Activated naive CD8-positive, alpha-beta T cell (primary cell): ENCODE results near the gene ZC3HAV1.

Experiments
- H3K27ac Mint-ChIP-seq: one replicate; pipeline ENCODE4 v1.8.0; 2021; ENCODE audit warnings: mixed read lengths
- H3K27me3 Mint-ChIP-seq: one replicate; pipeline ENCODE4 v1.8.0; 2021; ENCODE audit warnings: mixed read lengths
- H3K36me3 Mint-ChIP-seq: one replicate; pipeline ENCODE4 v1.8.0; 2021; ENCODE audit warnings: mixed read lengths
- H3K4me1 Mint-ChIP-seq: one replicate; pipeline ENCODE4 v1.8.0; 2021; ENCODE audit warnings: low read depth, mixed read lengths
- H3K4me3 Mint-ChIP-seq: one replicate; pipeline ENCODE4 v1.8.0; 2021; ENCODE audit warnings: mild to moderate bottlenecking, mixed read lengths
- H3K9me3 Mint-ChIP-seq: one replicate; pipeline ENCODE4 v1.8.0; 2021; ENCODE audit warnings: low read depth, mixed read lengths

Gene ZC3HAV1

DNA sequence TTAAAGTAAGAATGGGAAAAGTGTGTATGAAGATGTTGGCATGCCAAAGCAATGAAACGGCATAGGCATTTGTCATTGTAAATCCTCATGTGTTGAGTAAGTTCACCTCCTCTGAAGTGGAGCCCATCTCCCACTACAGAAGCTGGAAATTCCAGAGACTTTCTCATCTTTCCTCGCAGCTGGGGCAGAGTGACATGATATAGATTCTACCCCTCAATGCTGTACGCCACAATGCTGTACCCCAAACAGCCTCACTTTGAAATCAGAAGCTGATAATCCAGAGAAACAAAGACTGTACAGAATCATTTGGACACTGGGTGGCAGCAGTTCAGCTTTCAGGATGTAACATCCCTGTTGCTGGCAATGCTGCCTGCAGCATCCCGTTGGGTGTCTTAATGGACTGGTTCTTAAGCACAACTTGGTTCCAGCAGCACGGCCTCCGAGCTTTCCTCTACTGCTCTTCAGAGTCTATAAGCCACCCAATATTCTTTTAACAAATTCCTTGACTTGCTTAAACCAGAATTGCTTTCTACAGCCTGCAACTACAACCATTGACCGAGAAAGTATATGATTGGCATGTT is 92.5 kb downstream of the ZC3HAV1 start:
- Mint-ChIP-seq H3K4me1 (no peaks in the 10 kb centered on the region), H3K9me3 (no peaks in the 10 kb centered on the region), H3K27me3 (peaks cover 3% of the 10 kb centered on the region), H3K27ac (no peak overlapping the region), H3K4me3 (no peak overlapping the region), H3K36me3 (no peaks in the 10 kb centered on the region)

- no peaks in the 10 kb centered on the region for H3K36me3 Mint-ChIP-seq
- no peak overlapping the region for H3K4me3 Mint-ChIP-seq
- no peaks in the 10 kb centered on the region for H3K4me1 Mint-ChIP-seq
- H3K27ac Mint-ChIP-seq = no peak overlapping the region
- H3K27me3 Mint-ChIP-seq = peaks cover 3% of the 10 kb centered on the region
- H3K9me3 Mint-ChIP-seq = no peaks in the 10 kb centered on the region
Observed at GRCh38 chr7:139011373-139011772, 98.1 kb downstream of the ZC3HAV1 start.

- Mint-ChIP-seq H3K27me3 (no peaks in the 10 kb centered on the region), H3K4me3 (no peak overlapping the region), H3K36me3 (no peaks in the 10 kb centered on the region), H3K9me3 (peaks cover 17% of the 10 kb centered on the region), H3K27ac (no peak overlapping the region), H3K4me1 (peaks cover 4% of the 10 kb centered on the region)
Observed at GRCh38 chr7:139004321-139005090, 105.0 kb downstream of the ZC3HAV1 start.

GRCh38 chr7:138999414-138999813 is 110.1 kb downstream of the ZC3HAV1 start:
- H3K9me3 Mint-ChIP-seq = peaks cover 12% of the 10 kb centered on the region
- H3K4me3 Mint-ChIP-seq = no peak overlapping the region
- H3K36me3 Mint-ChIP-seq = no peaks in the 10 kb centered on the region
- H3K4me1 Mint-ChIP-seq = peaks cover 8% of the 10 kb centered on the region
- no peaks in the 10 kb centered on the region for H3K27me3 Mint-ChIP-seq
- no peak overlapping the region for H3K27ac Mint-ChIP-seq
